Muscle of back (tissue), 11 donors: ENCODE results near the gene DGKE. TPM values are rescaled to one million over a fixed set of nuclear protein-coding genes. Genes with fewer than 3 reads are reported as not detected.

Source experiments
- DNase-seq, 3 donors: peaks; one replicate each; pipeline versions ENCODE4 v3.0.0 to v3.0.0-alpha.2; 2013
- polyA plus RNA-seq, 10 donors: library from polyadenylated mRNA; unstranded; fragments of 120-200 nt; gene quantifications; one replicate each; pipeline ENCODE4 v1.2.1, GENCODE V29; 2013; ENCODE audit not compliant: insufficient read length in 10 of 10

Gene DGKE
- polyA plus RNA-seq, 10 donors: 3.0 to 9.0 (median 4.3) TPM

DNA sequence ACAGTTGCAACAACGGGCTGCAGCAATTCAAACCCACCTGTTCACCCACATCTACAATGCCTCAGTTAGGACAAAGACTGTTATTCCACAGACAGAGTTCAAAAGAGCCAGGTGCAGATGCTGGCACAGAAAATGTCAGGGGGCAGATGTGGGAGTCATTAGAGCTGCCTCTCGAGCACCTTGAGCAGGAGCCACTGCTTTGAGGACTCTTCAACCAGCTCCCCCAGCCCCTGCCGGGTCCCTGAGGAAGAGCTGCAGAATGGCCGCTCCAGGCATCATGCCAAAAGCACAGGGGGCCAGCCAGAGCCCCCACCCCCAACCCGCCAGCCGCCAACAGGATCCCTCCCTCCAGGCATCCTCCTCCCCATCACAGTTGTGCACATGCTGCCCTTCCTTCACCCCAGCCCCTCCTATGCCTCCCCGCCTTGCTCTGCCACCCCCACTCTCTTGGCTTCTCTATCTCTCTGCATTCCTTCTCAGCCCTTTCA is 21.0 kb upstream of the DGKE start:
- no peak for DNase-seq

DNA sequence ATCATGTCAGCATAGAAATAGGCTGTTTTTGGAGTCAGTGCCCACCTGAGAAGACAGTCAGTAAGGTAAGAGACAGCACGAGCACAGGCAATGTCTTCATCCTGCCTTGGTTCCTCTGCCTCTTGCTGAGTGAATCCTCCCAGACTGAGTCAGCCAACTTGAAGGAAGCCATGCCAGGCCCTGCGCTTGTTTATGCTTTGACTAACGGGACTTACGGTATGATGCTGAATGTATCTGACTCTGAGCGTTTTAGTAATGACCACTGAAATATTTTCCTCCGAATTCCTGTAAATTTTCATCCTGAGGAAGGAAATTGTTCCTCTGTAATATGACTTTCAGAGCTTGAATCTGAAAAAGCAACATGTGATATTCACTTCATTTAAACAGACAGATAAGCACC is 18.2 kb upstream of the DGKE start:
- no peak for DNase-seq

DNA sequence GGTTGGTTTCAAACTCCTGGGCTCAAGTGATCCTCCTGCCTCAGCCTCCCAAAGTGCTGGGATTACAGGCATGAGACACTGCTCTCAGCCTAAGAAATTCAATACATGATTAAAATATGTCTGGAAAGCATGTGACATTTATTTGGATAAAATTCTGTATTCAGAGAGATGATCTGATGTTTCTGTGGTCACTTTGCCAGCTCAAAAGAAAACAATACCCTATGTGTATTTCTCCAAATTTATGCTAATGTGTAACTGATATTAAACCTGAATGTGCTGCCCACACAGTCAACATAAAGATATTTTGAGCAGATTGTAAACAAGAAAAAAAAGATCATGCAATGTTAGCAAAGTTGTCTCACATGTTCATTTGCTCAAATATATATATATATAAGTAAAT is 16.9 kb upstream of the DGKE start:
- no peak for DNase-seq

DNA sequence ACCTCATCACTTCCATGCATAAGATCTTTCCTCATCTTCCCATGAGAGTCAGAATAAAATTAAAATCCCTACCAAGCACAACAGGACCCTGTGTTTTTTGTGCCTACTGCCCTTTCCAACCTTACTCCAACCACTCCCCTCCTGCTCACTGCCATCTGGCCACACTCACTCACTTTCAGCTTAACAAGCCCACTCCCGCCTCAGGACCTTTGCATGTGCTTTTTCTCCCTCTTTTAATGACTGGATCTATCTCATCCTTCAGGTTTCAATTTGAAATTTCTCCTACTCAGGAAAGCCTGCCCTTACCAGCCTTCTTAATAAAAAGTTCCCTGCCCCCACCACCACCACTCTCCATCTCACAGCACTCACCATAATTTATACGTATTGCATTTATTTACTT is 14.9 kb upstream of the DGKE start:
- DNase-seq: no peak

DNA sequence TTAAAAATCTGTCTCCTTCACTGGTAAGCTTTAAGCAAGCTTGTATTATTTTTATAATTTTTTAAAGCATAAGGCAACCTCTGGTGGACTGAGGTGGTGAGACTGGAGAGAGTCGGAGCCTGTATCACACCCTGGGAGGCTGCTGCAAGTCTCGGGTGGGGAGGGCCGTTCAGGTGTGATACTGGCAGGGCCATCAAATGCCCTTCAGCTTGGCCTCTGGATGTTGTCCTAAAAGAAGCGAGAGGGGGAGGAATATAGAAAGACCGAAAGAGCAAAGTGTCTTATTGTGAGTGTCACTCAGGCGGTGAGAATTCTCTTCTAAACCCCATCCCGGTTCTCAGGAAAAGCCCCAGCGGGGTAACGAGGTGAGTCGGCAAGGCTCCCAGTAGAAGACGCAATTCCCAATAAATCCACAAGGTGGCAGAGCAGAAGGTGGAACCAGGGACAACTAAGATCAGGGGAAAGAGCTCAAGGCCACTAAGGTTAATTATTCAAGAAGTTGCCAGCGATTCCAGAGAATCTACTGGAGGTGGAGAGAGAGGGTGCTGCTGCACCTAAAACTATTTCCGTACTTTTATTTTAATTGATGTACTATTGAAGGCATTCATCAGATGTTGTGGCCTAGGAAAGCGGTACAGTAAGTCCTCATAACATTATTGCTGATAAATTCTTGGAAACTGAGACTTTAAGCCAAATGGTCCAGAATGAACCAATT is 14.4 kb upstream of the DGKE start:
- DNase-seq: peak; percentile 52 to 76 (median 69)

DNA sequence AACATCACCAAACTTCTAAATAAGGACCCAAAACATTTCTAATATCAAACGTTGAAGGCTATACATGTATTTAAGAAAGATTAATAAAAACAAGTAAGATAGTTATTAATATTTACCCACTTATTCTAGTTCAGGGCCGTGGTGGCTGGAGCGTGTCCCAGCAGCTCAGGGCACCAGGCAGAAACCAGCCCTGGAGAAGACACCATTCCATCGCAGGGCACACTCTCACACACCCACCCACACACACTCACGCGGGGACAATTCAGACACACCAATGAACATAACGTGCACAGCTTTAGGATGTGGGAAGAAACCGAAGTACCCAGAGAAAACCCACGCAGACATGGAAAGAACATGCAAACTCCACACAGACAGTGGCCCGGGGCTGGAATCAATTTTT is 13.7 kb upstream of the DGKE start:
- DNase-seq: no peak

DNA sequence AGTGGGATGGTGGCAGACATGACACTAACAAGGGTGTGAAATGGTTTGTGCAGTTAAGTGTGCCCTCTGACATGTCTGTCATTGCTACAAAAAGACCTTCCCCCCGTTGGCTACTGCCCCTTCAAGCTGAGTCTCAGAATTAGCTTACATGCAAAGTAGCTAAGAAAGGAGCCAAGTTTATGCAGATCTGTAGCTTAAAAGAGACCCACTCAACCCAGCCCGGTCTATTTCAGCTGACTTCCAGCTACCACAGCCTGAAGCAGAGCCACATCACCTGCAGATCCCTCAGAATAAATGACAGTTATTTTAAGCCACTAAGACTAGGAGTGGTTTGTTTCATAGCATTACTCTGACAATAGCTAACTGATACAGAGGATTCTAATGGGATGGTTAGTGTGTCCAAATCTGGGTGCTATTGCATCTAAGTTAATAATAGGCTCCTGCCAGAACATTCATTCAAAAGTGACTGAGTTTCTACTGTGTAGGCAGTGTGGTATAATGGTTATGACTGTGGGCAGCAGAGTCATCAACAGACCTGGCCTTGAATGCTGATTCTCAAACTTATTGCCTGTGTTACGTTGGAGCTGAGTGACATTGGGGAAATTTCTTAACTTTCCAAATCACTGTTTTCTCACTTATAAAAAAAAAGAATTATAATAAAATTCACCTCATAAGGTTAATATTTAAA is 12.0 kb upstream of the DGKE start:
- no peak for DNase-seq

DNA sequence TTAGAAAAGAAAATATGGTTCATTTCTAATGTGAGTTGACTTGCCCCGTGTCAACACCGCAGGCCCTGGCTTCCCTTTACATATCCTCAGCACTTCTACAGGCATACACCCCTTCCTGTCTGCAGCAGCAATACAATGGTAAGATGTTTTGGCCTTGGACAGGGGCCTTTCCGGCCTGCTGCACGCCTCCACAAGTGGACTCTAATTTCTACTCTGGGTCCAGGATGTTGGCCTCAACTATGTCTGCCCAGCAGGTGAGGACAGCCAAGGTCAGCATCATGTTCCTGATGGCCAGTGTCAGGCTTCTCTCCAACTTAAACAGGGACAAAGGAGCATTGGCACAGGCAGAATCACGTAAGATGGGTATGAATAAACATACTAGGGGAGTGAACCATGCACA is 11.2 kb upstream of the DGKE start:
- DNase-seq: no peak

DNA sequence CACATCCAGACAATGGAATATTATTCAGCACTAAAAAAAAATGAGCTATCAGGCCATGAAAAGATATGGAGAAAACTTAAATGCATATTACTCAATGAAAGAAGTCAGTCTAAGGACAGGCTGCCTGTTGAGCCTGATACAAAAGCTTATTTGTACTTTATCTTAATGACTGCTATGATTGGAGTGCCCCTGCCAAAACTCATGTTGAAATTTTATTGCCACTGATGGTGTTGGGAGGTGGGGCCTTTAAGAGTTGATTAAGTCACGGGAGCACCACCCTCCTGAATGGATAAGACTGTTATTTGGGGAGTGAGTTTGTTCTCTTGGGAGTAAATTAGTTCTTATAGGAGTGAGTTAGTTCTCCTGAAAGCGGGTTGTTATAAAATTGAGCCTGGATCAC is 10.1 kb upstream of the DGKE start:
- DNase-seq: no peak

DNA sequence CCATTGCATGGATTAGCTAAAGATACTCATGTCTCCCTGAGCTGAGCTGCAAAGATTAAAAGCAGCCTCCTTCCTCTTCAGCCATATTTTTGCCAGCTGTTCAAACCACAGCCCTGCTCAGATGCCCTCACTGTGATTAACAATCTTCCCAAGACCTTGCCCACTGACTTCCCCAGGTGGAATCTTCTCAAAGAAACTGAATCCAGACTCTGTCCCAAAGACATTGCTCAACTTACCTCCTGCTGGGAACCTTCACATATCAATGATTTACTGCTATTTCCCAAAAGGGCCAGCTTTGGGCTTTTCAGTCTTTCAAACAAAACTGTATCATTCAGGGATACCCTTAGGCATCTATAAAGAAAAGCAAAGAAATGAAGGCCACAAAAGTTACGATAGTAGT is 9.4 kb upstream of the DGKE start:
- DNase-seq: no peak

DNA sequence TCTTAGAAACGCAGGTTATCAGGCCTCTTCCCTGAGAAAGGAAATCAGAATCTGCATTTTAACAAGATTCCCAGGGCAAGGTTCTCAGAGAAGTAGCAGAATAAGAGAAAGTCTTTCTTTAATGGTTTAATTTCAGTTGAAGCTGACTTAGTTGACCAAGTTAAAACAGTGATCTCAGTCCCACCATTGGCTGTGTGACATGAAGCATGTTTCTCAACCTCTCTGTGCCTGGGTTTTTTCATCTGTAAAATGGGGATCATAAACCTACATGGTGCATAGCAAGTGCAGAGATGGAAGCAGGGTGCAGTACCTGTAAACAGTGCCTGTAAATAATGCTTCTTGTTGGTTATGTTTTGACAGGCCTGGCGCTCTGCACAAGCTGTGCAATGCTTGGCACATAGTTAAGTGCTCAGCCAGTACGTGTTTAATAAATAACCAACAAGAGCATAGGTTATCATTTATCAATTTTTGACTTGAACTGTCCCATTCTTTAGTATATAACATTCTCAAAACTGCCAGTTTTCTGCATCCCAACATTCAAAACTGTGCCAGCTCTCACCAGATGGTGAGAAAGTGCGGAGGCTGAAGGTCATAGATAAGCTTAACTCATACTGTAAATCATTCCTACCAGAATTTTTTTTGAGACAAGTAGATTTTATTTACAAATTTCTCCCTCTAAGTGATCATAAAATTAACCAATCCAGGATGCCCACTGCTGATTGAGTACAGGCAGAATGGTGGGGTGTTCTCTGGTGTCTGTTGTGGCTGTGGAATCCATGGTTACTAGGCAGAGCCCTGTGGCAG is 7.1 kb upstream of the DGKE start:
- DNase-seq: no peak

DNA sequence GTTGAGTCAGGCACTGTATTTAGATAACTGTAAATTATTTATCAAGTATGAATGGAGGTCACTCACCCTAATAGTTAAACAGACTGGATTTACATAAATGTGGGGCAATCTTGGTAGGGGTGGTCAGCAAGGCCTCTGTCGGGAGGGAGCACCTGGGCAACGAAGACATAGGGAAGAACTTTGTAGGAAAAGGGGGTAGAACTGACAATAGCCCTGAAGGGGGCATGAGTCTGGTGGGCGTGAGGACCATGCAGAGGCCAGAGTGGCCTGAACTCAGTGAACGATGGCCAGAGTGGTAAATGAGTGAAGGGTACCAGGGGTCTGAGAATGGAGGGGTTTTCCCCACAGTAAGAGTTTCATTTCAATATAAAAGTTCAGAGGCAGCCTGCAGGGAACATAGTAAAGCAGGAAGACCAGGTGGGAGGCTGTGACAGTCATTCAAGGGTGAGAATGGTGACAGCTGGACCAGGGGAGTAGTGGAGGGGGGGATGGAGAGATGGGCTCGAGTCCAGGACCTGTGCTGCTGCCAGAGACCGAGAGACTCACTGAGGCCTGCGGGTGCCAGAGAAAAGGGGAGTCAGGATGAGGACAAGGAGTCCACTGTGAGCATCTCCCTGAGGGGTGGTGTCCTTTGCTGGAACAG is 3.1 kb upstream of the DGKE start:
- no peak for DNase-seq

DNA sequence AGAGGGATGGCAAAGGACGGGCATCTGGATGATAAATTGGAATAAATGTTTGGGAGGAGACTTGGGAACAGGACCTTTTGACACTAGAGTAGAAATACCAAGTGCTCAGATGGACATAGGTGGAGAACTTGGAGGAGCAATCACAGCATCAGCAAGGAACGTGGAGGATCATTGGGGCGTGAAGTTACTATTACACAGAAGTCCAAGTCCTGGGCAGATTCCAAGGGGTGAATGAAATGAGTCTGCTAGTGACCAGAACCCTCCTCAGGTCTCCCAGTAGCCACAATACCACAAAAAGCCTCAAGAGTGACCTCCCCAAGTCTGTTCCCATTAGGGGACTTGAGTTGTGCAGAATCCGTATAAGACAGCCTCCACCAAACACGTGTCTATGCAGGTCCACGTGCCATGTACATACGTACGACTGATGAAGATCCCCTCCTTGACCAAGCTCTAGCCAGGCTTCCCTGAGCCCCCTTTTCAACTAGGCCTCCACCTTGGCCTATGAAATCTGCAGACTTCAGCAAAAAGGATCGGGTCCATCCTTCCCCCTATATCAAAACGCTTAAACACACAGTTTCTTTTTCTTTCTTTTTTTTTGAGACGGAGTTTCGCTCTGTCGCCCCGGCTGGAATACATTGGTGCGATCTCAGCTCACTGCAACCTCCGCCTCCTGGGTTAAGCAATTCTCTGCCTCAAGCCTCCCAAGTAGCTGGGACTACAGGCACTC is 2.4 kb upstream of the DGKE start:
- no peak for DNase-seq

DNA sequence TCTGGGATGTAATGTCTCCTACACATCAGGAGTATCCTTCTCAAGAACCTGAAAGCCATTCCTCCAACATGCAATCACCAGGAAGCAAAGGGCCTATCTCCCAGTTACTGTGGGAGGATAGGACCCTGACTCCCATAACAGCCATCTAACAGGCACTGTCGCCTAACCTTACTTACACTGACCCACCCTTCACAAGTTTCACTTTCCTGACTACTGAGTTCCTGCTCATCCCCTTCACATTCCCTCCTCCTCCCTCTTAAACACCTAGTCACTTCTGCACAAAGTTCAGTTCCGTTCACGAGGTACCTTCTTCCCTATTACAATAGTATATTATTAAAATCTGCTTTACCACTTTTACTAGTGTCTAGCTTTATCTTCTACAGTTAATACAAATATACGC is 1.5 kb upstream of the DGKE start:
- DNase-seq: no peak

DNA sequence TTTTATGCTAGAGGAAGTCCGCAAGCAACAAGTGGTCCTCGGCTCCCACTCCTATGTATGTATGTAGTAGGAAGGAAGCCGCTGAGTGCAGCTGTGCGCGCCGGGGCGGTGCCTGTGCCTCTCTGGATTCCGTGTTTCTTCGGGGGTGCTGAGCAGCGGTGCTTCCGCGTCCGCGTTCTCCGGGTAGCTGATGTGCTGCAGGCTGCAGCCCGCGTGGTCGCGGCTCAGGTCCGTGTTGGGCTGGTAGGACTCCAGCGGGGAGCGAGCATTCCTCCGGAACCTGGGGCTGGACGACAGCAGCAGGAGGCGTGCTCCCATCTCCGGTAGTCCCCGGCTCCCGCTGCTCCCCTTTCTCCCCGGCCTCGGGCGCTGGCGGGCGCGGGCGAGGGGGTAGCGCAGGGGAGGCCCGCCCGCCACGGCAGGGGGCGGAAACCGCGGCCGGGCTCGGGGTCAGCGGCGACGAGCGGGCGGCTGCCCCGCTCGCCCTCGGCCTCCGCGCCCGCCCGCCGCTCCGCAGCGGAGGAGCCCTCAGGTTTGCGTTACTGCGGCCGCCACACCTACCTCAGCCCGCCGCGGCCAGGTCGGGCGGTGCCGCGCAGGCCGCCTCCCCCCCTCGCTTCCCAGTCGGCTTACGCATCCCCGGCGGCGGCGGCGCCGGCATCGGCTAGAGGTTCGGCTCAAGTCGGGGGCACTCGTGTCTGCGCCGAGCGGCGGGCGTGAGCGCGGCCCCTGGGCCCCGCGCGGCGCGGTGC is 718 bp upstream of the DGKE start:
- DNase-seq: peak in 2 of 3 donors; percentile 50 to 82

DNA sequence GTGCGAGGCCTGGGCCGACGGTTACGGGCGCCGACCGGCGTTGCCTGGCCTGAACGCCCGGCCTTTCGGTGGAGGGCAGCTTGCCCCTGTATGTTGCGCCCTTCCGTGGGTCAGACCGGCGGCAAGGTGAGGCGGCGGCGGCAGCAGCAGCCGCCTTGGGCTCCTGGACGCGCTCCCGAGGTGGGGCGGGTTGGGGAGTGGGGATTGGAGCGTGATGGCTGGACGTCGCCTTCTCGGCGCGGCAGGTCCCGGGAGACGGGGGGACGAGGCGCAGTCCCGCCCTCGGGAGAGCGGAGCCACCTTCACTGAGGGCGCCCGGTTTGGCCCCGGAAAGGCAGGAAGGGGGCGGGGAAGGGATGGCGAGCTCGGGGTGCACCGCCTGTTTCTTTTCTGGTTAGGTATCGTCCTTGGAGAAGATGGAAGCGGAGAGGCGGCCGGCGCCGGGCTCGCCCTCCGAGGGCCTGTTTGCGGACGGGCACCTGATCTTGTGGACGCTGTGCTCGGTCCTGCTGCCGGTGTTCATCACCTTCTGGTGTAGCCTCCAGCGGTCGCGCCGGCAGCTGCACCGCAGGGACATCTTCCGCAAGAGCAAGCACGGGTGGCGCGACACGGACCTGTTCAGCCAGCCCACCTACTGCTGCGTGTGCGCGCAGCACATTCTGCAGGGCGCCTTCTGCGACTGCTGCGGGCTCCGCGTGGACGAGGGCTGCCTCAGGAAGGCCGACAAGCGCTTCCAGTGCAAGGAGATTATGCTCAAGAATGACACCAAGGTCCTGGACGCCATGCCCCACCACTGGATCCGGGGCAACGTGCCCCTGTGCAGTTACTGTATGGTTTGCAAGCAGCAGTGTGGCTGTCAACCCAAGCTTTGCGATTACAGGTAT is 671 bp downstream of the DGKE start:
- peak in 1 of 3 donors; percentile 27 for DNase-seq

DNA sequence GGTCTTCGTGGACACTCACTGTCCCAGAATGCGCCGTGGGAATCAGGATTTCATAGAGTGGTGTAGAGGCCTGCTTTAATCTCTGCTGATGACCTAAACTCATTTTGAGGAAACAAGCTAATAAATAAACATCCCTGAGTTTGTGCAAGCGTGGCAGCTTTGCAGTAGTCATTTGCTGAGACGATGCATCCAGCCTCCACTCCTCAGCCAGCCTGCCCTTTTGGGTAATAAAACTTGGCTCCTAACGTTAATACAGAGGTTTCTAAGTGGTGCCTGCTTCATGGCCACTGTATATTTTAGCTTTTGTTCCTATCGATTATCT is 1.3 kb downstream of the DGKE start:
- DNase-seq: no peak

DNA sequence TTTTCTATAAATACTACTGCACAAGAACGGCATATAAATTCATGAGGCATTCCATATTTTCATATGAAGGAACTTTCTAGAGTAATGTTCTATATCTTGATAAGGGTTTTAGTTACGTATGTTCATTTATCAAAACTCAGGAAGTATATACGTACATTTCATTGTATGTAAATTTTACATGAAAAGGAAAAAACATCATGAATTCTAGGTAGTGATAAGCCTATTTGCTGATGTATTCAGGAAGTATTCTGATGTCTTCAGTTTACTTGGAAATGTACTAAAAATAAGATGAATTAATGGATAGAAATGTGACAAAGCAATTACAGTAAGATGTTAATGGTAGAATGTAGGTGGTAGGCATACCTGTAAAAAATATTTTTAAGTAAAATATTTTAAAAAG is 4.7 kb downstream of the DGKE start:
- DNase-seq: no peak

DNA sequence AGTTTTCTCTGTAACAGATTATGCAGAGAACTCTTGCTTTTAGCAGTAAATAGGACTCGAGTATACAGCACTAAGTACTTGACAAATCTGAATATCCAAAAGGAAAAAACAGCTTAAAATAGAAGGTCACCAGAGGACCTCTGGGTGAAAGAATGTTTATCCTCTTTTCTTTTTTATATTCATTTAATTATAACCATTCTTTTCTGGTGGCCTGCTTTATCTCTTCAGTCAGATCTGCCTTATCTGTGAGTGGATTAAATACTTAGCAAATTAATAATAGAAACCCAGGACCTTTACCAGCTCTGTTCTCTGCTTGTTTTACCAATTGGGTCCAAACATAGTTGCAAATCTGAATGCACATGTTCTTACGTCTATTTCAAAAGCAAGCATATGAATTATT is 8.6 kb downstream of the DGKE start:
- no peak for DNase-seq

DNA sequence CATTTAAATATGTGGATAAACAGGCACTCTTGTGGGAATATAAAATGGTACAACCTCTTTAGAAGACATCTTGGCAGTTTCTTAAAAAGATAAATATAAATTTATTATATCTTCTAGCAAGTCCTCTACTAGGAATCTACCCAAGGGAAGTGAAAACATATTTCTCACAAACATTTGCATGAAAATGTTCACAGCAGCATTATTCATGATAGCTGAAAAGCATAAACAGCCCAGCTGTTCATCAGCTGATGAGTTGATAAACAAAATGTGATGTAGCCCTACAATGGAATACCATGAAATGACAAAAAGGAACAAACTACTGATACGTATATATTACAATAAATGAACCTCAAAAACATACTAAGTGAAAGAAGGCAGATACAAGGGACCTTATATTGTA is 12.0 kb downstream of the DGKE start:
- DNase-seq: no peak
